ENCODE results near the gene EZH2.

EZH2 gene

DNA sequence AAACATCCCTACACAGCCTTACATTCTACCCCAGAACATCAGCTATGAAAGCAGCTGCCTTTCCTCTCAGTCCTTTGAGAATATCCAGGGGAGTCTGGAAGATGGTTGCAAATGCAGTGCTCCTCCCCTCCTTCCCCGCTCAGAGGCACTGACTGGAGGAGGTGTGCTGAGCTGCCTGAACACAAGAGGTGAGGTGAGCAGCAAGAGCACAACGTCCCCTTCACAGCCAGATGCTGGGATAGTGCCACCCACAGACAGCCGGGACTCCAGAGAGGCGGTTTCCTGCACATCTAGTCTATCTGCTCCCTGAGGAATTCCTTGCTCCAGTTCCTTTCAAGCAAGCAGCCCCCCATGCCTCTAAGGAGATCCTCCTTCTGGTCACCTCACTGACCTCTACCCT lies 74.2 kb downstream of the EZH2 start:
- peak in 3 of 58 donors; percentile 11 to 30 (median 27) for DNase-seq

DNA sequence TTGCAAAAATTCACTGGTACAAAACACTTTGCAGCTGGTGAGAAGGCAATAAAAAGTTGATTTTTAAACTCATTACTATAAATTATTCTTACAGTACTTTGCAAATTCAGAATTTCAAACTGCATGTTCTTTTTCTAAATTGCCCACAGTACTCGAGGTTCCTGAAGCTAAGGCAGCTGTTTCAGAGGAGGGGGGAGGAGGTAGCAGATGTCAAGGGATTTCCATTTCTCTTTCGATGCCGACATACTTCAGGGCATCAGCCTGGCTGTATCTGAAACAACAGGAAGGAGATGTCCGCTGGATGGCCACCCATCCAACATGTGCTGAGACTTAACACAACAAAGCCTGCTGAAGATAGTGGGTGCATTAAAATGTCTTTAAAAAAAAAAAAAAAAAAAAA lies 76.7 kb downstream of the EZH2 start:
- peak in 1 of 58 donors; percentile 11 for DNase-seq

DNA sequence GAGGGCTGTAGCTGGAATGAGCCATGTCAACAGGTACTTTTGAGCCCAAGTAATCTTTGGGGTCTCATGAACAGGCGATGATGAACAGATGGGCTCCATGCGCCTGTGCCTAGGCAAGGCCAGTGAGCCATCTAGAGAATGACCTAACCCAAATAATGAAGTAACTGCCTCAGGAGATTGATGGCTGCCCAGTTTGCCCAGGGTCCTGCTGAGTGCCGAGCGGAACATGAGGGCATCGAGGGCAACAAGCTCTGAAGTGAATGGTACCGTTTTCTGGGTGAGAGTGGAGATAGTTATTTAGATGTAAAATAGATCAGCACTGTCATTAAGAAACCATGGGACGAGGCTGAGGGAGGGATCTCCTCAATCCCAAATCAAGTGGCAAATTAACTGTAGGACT lies 77.9 kb downstream of the EZH2 start:
- DNase-seq, result no peak

DNA sequence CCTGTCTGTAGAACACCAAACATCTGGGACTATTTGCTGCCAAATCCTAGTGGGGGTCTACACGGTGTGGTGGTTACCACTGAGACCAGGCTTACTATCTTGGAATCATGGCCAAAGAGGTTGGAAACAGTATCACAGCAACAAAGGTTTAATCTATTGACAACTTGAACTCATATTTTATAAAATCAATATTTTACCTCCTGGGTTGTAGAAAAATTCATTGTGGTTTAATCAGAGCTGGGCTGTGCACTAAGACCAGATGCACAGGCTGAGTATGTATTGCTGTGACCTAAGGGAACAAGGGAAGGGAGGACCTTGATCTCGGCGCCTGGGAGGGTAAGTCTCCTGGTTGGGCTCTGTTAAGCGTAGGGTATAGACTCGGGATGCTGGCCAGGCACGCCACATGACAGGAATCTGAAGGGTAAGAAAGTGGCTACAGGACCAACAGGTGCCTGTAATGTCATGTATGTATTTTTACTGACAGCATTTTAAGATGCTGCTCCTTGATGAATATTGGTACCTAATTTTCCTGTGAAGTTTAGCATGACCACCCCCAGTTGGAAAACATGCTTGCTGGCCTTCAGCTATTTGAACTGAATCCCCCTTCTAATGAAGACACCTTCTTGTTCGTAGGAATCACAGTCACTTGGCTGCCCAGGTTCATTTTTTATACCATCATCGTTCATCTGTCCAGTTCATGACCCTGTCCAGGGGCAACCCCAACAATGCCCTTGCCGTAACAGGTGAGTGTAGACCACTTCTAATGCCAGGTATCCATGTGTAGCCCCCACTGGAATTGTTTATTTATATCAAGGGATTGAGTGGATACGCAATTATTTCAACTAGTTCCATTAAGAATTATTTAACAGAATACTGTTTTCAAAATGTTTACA lies 79.5 kb downstream of the EZH2 start:
- DNase-seq, result no peak

DNA sequence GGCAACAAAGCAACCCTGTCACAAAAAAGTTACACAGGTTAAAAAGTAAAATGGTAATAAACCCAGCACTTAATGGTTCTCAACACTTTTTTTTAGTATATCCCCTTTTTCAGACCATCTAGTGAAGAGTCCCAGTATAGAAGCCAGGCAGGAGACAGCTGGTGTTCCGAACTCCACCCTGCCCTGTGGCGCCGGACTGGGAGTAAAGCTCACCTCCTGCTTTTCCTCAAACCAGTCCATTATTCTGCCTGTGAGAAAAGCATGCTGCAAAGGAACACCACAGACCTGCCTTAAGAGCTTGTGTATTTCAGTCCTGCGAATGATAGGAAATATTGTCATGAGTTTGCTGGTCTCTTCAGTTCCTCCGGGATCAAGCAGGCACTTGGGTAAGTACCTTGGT lies 81.0 kb downstream of the EZH2 start:
- DNase-seq, result no peak

DNA sequence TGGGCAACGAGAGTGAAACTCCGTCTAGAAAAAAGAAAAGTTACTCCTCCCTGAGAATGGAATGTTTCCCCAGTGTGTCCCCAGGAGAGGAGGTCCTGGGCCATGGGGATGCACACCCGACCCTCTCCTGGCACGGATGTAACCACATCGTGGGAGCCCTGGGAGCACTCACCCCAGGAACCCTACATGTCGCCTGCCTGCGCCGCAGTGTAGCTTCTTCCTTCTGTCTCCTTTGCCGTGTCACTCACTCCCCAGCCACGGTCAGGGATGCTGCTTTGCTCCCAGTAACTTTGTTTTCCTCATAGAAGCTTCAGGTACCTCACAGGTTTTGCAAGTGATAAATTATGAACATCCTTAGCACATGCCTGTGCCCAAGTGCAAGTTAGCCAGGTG lies 82.0 kb downstream of the EZH2 start:
- DNase-seq, result no peak

DNA sequence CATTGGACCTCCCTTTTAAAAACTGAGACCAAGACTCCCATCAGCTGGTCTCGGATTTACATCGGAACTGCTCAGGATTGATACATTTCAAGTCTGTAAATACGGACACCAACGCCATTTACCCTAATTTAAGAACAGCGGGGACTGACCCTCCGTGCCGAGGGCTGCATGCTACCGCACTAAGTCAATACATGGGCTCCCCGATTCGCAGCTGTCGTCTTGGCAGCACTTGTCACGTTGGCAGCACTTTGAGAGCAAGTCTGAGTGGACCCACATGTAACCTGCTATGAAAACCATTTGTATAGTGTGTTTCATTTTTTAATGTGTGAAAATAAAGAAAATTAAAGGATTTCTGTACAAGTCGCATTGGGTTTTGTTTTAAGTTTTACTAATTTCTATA lies 83.4 kb downstream of the EZH2 start:
- no peak for DNase-seq

DNA sequence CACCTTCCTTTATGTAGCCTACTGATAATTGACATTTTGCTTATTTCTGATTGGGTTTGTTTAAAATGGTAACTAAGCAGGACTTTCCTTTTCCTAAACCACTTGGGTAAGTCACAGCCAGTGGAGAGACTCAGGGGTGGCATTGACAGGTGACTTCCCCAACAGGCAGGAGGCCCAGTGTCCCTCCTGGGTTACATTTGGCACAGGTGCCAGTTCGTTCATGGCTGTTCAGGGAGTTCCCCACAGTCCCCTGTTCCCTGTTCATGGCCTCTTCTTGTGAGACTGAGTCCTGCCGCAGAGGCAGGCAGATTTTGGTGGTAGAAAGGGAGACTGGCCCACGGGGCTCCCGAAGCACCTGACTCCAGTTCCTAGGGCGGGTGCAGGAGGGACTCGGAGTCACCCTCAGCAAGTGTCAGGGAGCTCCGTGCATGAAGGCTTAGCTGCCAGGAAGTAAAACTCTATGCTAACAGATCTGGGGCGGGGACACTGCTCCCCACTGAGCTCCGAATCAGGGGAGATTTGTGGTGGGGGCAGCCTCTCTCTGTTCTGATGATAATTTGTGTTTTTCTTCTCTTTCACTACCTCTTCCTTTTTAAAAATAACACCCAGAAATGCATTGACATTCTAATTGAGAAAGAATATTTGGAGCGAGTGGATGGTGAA lies 84.1 kb downstream of the EZH2 start:
- no peak for DNase-seq

DNA sequence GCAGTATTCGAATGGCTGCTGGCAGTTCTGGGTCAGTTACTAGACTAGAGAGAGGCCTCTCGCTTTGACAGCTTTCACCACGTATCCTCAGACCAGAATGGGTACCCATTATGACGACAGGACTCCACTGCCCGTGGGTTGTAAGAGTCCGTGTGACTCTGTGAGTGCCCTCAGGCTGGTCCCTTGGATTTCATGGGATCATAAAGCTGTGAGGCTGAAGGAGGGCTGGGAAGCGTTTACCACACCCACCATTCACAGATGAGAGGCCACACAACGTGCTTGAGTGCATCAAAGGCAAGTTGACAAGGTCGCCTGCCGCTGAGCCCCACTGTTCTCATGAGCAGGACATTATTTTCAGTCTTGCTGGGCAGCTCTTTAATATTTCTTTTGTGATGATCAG lies 87.2 kb downstream of the EZH2 start:
- no peak for DNase-seq

DNA sequence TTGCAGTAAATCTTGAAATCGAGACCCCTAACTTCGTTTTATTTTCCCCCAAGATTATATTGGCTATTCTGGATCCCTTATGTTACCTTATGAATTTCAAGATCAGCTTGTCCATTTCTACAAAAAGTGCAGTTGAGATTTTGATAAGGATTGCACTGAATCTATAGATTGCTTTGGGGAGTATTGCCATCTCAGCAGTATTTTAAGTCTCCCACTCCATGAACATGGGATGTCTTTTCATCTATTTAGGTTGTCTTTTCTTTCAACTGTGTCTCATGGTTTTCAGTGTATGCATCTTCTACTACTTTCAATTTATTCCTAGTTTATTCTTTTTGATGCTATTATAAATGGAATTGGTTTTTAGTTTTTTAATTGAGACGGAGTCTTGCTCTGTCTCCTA lies 89.6 kb downstream of the EZH2 start:
- DNase-seq, result no peak

DNA sequence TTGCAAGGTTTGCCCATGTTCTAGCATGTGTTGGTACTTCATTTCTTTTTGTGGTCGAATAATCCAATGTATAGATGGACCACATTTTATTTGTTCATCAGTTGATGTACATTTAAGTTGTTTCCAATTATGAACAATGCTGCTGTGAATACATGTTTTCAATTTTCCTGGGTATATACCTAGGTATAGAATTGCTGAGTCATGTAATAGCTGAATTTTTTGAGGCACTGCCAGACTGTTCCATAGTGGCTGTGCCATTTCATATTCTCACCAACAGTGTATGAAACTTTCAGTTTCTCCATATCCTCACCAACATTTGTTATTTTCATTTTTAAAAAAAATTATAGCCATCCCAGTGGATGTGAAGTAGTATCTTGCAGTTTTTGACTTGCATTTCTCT lies 90.5 kb downstream of the EZH2 start:
- no peak for DNase-seq

DNA sequence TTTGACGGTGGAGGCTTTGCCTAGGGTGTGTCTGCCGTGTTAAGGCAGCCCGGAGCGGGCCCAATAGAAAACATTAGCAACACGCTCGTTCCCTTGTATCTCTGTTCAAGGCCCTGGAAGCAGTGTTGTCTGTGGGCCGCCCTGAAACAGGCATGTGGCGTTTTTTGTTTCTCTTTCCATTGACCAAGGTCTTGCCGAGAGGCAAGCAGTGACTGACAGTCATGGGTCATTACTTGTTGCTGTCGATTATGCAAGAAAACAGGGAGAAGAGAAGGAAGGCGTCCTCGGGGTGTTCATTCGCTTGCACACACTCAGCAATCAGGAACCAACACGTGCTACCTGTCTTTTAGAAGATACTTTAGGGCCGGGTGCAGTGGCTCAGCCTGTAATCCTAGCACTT lies 92.5 kb downstream of the EZH2 start:
- no peak for DNase-seq

DNA sequence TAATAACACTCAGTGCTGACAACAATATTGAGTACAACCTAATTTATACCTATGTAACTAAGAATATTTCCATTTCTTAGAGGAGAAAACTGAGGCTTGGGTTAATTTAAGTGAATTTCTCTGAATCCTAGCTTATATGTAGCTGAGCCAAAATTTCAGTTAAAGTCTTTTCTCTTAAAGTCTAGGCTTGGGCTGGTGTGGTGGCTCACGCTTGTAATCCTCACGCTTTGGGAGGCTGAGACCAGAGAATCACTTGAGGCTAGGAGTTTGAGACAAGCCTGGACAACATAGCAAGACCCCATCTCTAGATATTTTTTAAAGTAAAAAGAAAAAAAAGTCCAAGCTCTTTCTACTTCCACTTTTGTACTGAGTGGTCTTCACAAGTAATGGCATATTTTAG lies 93.2 kb downstream of the EZH2 start:
- DNase-seq, result no peak

DNA sequence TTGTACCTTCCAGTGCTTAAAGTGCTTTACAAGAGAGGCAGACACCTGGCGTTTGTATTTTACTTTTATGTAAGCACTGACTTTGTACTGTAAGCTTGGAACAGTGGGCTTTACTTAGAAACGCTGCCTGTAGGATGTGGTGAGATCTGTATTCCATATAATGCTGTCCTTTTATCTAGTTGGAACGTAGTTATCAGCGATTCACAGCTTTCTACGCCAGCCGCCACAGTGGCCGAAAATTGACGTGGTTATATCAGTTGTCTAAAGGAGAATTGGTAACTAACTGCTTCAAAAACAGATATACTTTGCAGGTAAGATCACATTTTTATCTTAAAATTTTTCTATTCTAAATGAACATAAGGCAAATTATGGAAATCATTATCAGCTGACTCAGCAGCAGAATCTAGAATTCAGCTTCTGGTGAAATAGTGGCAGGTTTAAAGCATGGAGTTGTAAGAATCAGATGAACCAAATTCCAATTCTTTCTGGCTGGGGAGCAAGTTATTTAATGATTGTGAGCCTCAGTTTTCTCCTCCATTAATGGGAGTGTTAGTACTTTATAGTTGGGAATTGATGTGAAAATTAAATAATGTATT lies 93.9 kb downstream of the EZH2 start:
- DNase-seq, result no peak

DNA sequence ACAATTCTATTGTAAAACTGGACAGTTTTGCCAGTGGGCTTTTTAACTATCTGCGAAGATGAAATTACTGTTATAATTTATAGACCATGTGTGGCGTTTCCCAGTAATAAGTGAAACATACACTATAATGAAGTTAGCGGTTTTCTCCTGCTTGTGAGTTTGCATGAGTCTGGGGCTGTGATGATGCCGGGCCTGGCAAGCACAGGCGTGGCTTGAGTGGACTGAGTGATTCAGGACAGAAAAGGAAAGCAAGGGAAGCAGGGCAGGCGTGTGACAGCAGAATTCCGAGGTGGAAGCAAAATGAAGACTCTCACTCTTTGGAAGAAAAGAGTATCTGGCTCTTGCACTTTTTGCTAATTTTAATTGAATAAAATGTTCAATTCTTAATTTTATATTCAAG lies 94.9 kb downstream of the EZH2 start:
- DNase-seq, result no peak

DNA sequence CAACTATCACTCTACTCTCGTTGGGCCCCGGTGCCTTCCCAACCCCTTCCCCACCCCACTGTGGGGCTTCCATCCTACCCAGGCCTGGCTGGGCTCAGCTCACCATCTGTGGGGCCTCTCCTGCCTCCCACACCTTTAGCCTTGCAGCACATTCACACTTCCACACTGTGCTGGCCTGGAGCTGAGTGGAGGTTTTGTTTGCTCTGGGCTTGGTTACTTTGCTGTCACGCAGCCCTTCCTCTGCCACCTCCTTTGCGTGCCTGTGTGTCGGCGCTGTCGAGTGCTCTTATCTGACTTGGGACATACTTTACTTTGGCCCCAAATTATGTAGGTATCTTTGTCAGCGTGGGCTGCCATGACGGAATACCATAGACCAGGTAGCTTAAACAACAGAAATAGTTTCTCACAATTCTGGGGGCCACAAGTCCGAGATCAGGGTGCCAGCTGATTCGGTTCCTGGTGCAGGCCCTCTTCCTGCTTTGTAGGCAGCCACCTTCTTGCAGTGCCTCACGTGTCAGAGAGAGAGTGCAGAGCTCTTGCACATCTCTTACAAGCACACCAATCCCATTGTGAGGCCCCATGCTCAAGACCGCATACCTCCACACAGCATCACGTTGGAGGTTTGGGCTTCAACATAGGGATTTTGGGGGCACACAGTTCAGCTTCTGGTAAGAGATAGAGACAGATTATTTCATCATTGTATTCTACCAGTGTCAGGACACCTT lies 96.4 kb downstream of the EZH2 start:
- DNase-seq, result no peak

DNA sequence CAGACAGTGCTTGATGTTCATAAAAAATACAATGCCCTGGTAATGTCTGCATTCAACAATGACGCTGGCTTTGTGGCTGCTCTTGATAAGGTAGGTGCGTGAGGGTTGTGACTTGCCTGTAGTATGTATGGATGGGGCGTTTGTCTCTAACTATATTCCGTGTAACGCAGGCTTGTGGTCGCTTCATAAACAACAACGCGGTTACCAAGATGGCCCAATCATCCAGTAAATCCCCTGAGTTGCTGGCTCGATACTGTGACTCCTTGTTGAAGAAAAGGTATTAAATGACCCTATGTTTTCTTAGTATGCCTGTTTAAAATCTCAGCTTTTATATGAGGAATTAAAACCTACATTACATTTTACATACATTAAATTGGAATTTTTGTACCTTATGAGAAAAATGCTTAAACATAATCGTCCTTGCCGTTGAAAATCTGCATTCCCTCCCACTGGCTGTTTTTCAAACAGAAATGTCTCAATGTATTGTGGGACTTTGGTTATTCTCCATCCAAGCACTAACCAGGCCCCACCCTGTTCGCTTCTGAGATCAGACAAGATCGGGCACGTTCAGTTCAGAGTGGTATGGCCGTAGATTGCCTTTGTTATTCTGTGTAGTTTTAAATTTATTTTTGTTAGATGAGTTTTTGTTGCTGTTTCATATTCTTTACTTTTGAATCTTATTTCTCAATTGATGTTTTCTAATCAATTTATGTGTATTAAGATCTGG lies 100.1 kb downstream of the EZH2 start:
- no peak for DNase-seq

DNA sequence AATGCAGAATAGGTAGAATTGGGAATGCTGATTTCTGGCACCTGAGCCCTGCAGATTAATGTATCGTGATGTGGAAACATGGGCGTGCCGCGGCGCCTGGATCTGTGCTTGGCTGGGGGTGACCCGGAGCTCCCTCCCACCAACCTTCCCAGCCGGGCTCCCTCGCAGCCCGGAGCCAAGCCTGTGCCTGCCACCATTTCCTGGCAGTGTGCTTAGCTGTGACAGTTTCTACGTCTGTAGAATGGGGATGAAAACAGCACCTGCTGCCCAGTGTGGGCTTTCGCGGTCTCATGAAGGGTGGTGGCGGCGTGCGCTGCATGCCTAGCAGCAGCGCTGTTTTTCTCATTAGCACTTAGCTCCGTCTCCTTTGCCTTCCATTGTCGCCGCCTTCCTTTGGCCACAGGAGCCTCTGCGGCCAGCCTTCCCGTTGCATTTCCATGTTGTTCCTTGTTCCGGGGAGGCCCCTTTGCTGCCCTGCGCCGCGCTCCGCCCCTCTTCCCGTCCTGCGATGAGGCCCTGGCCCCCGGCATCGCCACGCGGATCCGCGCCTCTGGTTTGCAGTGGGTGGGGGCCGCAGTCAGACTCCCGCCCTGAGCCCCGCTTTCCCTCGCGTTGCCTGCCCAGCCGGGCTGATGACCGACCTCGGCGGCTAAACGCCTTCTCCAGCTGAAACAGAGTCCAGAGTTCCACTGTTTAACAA lies 101.2 kb downstream of the EZH2 start:
- no peak for DNase-seq

DNA sequence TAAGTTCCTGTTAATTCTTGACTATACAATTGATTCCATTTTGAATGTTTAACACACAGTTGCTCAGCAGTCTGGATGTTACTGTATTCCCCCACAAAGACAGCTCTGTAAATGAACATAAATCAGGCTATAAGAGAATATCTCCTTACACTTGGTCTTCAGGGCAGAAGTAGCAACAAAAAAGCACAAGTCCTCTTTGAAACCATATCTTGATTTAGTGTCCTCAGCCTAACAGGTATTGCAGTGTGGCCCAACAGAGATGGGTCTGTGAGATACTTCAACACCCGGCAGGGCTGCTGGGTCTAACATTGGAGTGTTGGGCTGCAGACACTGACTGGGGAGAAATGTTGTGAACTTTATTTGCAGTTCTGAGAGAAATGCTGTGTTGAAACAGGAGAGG lies 109.6 kb downstream of the EZH2 start:
- no peak for DNase-seq

DNA sequence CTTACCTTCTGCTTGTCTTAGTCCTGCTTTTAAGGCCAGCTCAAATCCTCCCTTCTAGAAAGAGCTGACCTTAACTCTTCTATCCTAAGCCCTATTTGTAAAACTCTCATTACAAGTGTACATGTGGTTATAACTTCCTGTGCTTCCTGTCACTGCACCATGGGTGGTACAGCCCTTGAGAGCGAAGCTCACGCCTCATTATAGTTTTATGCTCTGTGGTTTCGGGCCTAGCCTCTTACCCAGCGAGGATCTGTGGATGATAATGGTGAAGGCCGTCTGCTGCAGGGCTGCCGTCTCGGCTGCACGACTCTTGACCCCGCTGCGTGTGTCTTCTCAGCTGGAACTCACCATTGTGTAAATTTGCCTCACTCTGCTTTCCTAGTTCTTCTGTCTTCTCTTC lies 110.8 kb downstream of the EZH2 start:
- DNase-seq, result no peak
